ENCODE data around the gene NACC2.

Gene NACC2

GRCh38 chr9:136002881-136003280, 92.2 kb downstream of the NACC2 start:
- no peak for DNase-seq (ENCODE audit: extremely low read depth in 1 of 2, low read depth in 1 of 2)

GRCh38 chr9:136002215-136002614, 92.9 kb downstream of the NACC2 start:
- DNase-seq (ENCODE audit: extremely low read depth in 1 of 2, low read depth in 1 of 2) = no peak

- no peak for DNase-seq (ENCODE audit: extremely low read depth in 1 of 2, low read depth in 1 of 2)
Observed at GRCh38 chr9:136001231-136001630, 93.9 kb downstream of the NACC2 start.

DNA sequence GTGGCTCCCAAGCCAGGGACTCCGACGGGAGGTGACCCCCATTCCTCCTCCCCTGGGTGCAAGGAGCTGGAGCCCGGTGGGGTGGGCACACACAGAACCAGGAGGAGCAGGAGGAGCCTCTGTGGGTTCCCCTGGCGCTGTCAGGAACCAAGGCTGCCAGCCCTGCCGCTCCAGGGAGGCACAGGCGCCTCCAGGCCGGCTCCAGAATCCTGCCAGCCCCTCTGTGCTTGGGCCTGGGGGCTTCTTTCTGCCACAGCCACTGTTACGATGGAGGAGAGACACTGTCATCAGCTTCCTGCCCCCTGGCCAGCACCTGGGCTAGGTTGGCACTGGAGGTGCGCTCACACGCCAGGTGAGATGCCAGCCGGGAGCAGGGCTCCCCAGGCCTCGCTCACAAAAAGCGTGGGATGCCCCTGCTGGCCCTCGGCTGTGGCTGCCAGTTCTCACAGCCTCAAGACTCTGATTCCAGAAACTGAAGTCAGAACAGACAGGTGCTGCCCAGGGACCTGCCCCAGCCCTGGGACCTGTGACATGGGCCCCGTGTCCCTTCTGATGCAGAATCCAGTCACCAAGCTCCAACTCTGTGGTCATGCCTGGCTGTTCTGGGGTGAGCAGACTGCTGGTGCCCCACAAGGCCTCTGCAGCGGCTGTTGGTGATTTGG, 96.5 kb downstream of the NACC2 start:
- DNase-seq (ENCODE audit: extremely low read depth in 1 of 2, low read depth in 1 of 2) = no peak

DNA sequence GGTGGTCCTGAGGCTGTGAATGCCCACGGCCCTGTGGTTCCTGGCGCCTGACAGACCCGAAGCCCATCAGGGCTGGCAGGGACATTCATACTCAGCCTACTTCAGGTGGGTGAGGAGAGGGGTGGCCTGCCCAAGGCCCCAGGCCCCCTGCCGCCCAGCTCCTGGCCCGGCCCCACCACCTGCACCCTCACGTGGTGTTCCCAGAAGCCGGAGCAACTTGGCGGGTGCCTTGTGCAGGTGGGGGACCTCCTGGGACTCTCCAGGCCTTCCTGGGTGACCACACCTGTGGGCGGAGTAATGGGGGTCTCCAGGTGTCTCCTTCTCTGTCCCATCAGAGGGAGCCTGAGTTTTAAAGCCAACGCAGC, 97.1 kb downstream of the NACC2 start:
- DNase-seq (ENCODE audit: extremely low read depth in 1 of 2, low read depth in 1 of 2) = no peak

DNA sequence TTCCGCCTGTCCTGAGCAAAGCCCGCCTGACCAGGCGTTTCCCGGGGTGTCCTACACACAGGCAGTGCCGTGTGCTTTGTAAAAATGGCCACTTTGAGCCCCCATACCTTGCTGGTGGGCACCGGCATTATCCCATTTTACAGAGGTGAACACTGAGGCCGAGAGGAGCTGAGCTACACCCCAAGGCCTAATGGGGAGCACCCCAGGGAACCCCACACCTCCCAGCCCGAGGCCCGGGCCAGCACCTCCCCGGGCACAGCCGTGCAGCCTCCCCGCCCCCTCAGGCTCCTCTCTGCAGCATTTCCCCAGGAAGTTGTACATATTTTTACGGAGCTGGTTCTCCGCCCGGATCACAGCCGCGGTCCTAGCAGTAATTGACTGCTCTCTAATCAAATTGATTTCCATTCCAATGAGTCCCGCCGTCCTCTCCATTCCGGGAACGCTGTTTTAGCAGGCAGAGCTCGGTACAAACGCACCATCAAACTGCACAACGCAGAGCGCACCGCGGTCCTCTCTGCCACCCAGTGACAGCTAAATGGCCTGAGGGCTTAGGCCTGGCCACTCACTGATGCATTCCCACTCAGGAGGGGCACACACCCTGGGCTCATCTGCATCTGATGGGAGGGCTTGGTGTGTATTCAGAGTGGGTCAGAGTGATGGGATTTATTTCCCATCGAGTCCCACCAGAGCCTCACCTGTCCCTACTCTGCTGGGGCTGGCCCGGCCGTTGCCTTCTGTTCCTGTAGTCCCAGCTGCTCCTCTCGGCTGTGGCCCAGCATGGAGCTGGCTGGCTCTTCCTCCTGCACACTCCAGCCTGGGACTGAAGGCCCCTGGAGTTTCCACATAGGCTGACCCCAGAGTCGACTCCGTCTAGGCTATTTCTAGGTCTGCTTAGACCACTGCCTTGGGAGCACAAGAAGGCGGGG, 97.7 kb downstream of the NACC2 start:
- no peak for DNase-seq (ENCODE audit: extremely low read depth in 1 of 2, low read depth in 1 of 2)

DNA sequence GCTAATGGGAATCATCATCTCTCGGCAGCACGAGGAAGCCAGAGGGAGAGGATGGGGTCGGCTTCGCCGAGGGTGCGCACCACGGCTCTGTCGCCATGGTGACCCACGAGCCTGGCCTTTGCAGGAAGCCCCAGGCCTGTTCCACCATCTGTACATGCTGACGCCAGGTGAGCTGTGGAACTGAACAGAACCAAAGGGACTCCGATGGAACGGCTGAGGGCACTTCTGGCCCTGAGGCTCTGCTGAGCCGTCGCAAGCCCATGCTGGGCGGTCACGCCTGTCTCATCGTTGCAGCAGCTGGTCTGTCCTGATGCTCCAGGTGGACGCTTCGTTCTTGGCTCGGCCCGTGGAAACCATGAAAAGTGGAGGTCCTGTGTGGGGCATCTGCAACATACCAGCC, 99.3 kb downstream of the NACC2 start:
- no peak for DNase-seq (ENCODE audit: extremely low read depth in 1 of 2, low read depth in 1 of 2)

GRCh38 chr9:135994501-135995192, 100.4 kb downstream of the NACC2 start:
- no peak for DNase-seq (ENCODE audit: extremely low read depth in 1 of 2, low read depth in 1 of 2)

GRCh38 chr9:135993765-135994500, 101.2 kb downstream of the NACC2 start:
- no peak for DNase-seq (ENCODE audit: extremely low read depth in 1 of 2, low read depth in 1 of 2)

DNA sequence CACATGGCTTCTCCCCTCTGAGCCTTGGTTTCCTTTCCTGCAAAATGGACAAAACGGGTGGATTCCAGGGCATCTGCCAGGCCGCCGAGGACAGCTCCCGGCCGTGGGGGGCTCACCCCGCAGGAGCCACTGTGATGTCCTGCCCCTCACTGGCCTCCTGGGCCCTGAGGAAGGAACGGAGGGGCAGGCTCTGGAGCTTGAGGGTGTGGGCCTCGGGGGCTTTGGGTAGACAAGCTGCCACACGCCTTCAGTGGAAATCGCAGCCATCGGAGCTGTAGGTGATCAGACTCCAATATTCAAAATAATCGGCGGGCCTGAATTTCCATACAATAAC, 101.7 kb downstream of the NACC2 start:
- no peak for DNase-seq (ENCODE audit: extremely low read depth in 1 of 2, low read depth in 1 of 2)

GRCh38 chr9:135992486-135993408, 102.3 kb downstream of the NACC2 start:
- no peak for DNase-seq (ENCODE audit: extremely low read depth in 1 of 2, low read depth in 1 of 2)

DNA sequence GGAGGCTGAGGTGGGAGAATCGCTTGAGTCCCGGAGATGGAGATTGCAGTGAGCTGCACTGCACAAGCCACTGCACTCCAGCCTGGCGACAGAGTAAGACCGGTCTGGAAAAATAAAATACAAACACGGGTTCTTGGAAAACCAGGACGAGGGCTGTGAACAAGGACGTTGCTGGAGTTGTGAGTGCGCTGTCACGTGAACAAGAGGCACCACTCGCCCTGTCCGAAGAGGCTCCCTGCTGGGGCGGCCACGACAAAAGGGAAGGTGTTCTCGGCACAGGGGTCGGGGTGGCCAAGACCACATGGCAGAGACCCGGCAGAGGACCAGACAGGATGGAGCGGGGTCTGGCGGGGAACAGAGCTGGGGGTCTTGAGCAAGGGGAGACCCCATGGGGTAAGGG, 103.3 kb downstream of the NACC2 start:
- no peak for DNase-seq (ENCODE audit: extremely low read depth in 1 of 2, low read depth in 1 of 2)

DNA sequence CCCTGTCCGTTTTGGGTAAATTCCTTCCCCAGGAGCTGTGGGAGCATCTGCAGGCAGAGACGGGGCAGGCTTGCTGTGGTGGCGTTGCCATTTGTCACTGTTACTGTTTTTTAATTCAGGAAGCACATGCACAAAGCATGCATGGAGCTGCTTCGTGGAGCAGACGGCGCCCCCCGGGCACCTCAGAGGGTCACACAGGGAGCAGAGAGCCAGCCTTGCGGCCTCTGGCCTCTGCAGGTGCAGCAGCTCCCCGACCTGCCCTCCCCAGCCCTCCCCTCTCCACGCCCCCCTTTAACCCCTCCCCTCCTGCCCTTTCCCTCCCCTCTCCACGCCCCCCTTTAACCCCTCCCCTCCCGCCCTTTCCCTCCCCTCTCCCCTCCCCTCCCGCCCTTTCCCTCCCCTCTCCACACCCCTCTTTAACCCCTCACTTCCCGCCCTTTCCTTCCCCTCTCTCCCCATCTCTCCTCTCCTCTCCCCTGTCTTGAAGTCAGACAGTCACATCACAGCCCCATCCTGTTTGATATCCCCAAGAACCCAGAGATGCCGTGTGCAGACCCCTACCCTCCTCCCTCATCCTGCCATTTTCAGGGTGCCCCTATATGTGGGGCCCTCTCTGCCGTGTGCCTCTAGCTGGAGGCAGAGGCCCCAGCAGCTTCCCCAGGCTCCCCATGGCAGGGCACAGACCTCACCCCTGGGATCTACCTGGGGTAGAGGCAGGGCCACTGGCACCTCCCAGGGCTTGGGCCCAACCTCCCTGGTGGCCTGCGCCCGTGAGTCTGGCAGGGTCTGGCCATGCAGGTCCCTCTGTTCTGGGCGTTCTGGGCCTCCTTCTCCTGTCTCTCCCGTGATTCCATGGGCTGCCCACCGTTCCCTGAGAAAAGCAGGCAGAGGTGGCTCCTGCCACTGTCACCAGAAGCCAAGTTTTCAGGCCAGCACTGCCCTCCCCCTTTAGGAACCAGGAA, 104.3 kb downstream of the NACC2 start:
- DNase-seq (ENCODE audit: extremely low read depth in 1 of 2, low read depth in 1 of 2) = peak in 1 of 2 donors; percentile 37

GRCh38 chr9:135989722-135990467, 105.2 kb downstream of the NACC2 start:
- DNase-seq (ENCODE audit: extremely low read depth in 1 of 2, low read depth in 1 of 2) = no peak

DNA sequence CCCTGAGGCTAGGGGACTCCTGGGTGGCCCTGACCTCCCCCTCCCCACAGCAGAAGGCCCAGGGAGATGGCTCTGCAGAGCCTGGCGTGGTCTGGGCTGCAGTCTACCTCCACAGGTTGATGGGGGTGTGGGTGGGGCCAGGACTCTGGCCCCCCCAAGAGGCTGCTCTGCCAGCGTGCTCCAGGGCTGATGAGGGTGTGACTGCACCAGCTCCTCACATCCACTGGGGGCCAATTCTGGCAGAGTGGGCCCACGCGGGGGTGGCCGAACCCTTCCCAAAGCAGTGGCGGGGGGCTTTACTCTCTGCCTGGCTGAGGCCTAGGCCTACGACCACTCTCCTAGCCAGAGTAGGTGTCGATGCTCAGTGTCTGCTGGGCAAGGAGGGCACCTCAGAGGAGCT, 105.9 kb downstream of the NACC2 start:
- DNase-seq (ENCODE audit: extremely low read depth in 1 of 2, low read depth in 1 of 2) = no peak

DNA sequence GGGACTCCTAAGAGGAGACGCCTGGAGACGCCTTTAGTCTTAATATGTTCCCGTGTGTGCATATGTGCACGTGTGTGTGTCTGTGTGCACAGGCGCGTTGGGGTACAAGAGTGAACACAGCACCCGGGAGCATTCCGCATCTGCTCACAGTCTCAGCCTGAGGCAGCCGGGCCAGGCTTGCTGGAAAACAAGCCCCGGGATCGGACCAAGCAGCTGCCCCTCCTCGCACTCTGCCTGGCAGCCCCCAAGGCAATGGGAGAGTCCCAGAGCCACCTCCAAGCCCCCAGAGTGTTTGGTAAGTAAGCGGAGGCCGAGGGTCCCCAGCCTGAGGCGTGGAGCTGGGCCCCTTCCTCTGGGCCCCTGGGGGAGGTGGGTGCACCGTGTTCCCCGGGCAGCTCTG, 106.6 kb downstream of the NACC2 start:
- DNase-seq (ENCODE audit: extremely low read depth in 1 of 2, low read depth in 1 of 2) = no peak

DNA sequence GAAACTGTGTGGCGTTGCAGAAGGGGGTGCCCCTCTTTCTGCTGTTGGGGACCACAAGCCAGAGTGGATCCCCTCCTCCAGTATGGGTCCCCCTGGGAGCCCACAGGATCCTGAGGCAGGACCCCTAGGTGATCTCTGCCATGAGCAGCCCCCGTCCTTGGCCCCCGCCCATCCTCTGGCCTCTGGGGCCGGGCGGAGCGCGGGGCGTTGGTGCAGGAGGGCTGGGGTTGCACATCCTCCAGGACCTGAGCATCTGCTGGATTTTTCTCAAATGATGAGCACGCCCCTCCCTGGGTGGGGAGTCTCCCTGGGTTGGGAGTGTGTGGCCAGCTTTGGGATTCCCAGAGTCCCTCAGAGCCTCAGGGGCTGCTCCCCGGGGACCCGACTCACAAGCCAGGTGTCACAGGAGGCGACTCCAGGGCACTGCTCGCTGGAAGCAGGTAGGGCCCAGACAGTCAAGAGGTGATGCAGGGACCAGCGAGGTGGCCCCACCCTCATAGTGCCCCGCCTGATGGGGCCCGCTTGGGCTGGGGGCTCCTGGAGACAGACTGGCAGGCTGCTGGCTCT, 107.2 kb downstream of the NACC2 start:
- no peak for DNase-seq (ENCODE audit: extremely low read depth in 1 of 2, low read depth in 1 of 2)

DNA sequence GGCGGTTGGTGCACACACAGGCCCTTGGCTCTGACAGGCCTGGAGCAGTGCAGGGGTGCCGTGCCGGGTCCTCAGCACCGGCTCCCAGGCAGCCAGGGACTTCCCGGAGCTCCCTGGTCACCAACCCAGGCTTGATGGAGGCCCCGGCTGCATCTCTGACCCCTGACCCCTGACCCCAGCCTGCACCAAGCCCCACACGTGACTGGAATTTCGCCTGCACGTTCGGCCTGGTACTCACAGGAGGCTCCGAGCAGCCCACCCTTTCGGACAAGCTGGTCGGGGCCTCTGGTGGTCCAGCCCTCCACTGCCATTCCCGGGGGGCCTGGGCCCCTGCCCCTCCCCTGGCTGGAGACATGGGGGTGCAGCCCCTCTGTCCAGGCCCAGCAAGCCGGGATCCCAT, 108.5 kb downstream of the NACC2 start:
- no peak for DNase-seq (ENCODE audit: extremely low read depth in 1 of 2, low read depth in 1 of 2)

Measured in stimulated activated CD8-positive, alpha-beta memory T cell treated with anti-CD3 and anti-CD28 coated beads, Interleukin-7, amount 100 ng/mL, for 48 hours (primary cell).